ENCODE data around the gene SLC6A18. TPM values are rescaled to one million over a fixed set of nuclear protein-coding genes. Genes with fewer than 3 reads are reported as not detected.

Gene SLC6A18
- not detected for total RNA-seq

GRCh38 chr5:1225081-1225480 lies at the start of gene SLC6A18:
Gene SLC6A18, plus strand, starts transcription at chr5:1225381. Its CDS starts 97 bp downstream, at chr5:1225478.

GRCh38 chr5:1201327-1202025 lies 23.7 kb upstream of the SLC6A18 start, which contains the start of gene SLC6A19:
Gene SLC6A19, plus strand, starts transcription at chr5:1201595. Its CDS starts 56 bp downstream, at chr5:1201651.

GRCh38 chr5:1294835-1295649 lies 69.9 kb downstream of the SLC6A18 start, which contains the start of gene TERT:
Gene TERT, minus strand, starts transcription at chr5:1295068. Its CDS starts 79 bp downstream, at chr5:1294989.

Other genes with a start within 250 kb of the SLC6A18 start
- 4.1 TPM for gene NKD2, start 216.6 kb upstream of the SLC6A18 start, total RNA-seq
- gene SLC12A7, start 113.3 kb upstream of the SLC6A18 start, total RNA-seq, result 8.1 TPM
- not detected for gene SLC6A19, start 23.8 kb upstream of the SLC6A18 start, total RNA-seq
- gene TERT, start 69.7 kb downstream of the SLC6A18 start, total RNA-seq, result not detected
- 78.6 TPM for gene CLPTM1L, start 119.7 kb downstream of the SLC6A18 start, total RNA-seq
- not detected for gene SLC6A3, start 220.1 kb downstream of the SLC6A18 start, total RNA-seq

Measured in parietal lobe (tissue), 1 donor.